ENCODE data around the gene ADGRD2. TPM values are rescaled to one million over a fixed set of nuclear protein-coding genes. Genes with fewer than 3 reads are reported as not detected.

Gene ADGRD2
- polyA plus RNA-seq, 1 donor (not counting 4 experiments of a cell fraction or from before 2014, with no cell fraction given), result not detected

GRCh38 chr9:124420991-124421543, 29.2 kb upstream of the ADGRD2 start:
- TF ChIP-seq CTCF (optimal IDR thresholded peaks at IDR 0.05 in 1 of 3, IDR thresholded peaks at IDR 0.05 in 1 of 3, conservative IDR thresholded peaks at IDR 0.05 in 1 of 3; ENCODE audit: extremely low read depth in 1 of 3, insufficient read depth in 2 of 3, low read length in 3 of 3), result no peak
- TF ChIP-seq EZH2 (IDR thresholded peaks at IDR 0.05; ENCODE audit: low read length), result no peak
- Histone ChIP-seq H3K27ac (ENCODE audit: control insufficient read depth, insufficient read depth, low read length) (no peak overlapping the region), H3K4me1 (ENCODE audit: control insufficient read depth, extremely low read depth, insufficient read depth, low read length) (no peaks in the 10 kb centered on the region), H4K20me1 (ENCODE audit: control insufficient read depth, extremely low read depth, insufficient read depth, low read length) (no peaks in the 10 kb centered on the region), H3K36me3 (ENCODE audit: control insufficient read depth in 2 of 2, extremely low read depth in 1 of 2, insufficient read depth in 2 of 2, low read length in 2 of 2) (no peaks in the 10 kb centered on the region), H3K4me2 (ENCODE audit: control insufficient read depth, extremely low read depth, insufficient read depth, low read depth, low read length) (no peak overlapping the region), H3K9ac (ENCODE audit: control insufficient read depth, extremely low read depth, insufficient read depth, low read length) (no peak overlapping the region), H3K27me3 (ENCODE audit: control insufficient read depth, extremely low read depth, insufficient read depth, low read length) (no peaks in the 10 kb centered on the region), H3K79me2 (ENCODE audit: control insufficient read depth, insufficient read depth, low read length) (no peaks in the 10 kb centered on the region), H3K9me3 (ENCODE audit: control insufficient read depth, low read depth, low read length) (no peaks in the 10 kb centered on the region), H3K9me1 (ENCODE audit: control insufficient read depth, extremely low read depth, insufficient read depth, low read length) (no peaks in the 10 kb centered on the region), H2AFZ (ENCODE audit: control insufficient read depth, low read length) (no peak overlapping the region), H3K4me3 (ENCODE audit: control insufficient read depth in 2 of 3, extremely low read depth in 1 of 3, insufficient read depth in 2 of 3, low read depth in 1 of 3, low read length in 3 of 3) (no peak overlapping the region)
- DNase-seq (ENCODE audit: low read depth, low spot score) (no peak), FAIRE-seq (no peak)
- dilution Hi-C loops (cut with MboI; ENCODE audit: extremely low pct_ligation_motif_present, low sequenced_read_pairs), result no loop called here

GRCh38 chr9:124423155-124423554, 27.1 kb upstream of the ADGRD2 start:
- H2AFZ ChIP-seq (ENCODE audit: control insufficient read depth, low read length), result no peak overlapping the region
- H3K9me1 ChIP-seq (ENCODE audit: control insufficient read depth, extremely low read depth, insufficient read depth, low read length), result no peaks in the 10 kb centered on the region
- dilution Hi-C loops (cut with MboI; ENCODE audit: extremely low pct_ligation_motif_present, low sequenced_read_pairs), result no loop called here
- H3K9me3 ChIP-seq (ENCODE audit: control insufficient read depth, low read depth, low read length), result no peaks in the 10 kb centered on the region
- no peaks in the 10 kb centered on the region for H3K79me2 ChIP-seq (ENCODE audit: control insufficient read depth, insufficient read depth, low read length)
- no peaks in the 10 kb centered on the region for H4K20me1 ChIP-seq (ENCODE audit: control insufficient read depth, extremely low read depth, insufficient read depth, low read length)
- DNase-seq (ENCODE audit: low read depth, low spot score) (no peak), FAIRE-seq (no peak)
- H3K36me3 ChIP-seq (ENCODE audit: control insufficient read depth in 2 of 2, extremely low read depth in 1 of 2, insufficient read depth in 2 of 2, low read length in 2 of 2), result no peaks in the 10 kb centered on the region
- no peak overlapping the region for H3K4me2 ChIP-seq (ENCODE audit: control insufficient read depth, extremely low read depth, insufficient read depth, low read depth, low read length)
- no peak overlapping the region for H3K9ac ChIP-seq (ENCODE audit: control insufficient read depth, extremely low read depth, insufficient read depth, low read length)
- TF ChIP-seq EZH2 (IDR thresholded peaks at IDR 0.05; ENCODE audit: low read length) (no peak), CTCF (optimal IDR thresholded peaks at IDR 0.05 in 1 of 3, IDR thresholded peaks at IDR 0.05 in 1 of 3, conservative IDR thresholded peaks at IDR 0.05 in 1 of 3; ENCODE audit: extremely low read depth in 1 of 3, insufficient read depth in 2 of 3, low read length in 3 of 3) (no peak)
- no peak overlapping the region for H3K4me3 ChIP-seq (ENCODE audit: control insufficient read depth in 2 of 3, extremely low read depth in 1 of 3, insufficient read depth in 2 of 3, low read depth in 1 of 3, low read length in 3 of 3)
- H3K4me1 ChIP-seq (ENCODE audit: control insufficient read depth, extremely low read depth, insufficient read depth, low read length), result no peaks in the 10 kb centered on the region
- no peak overlapping the region for H3K27ac ChIP-seq (ENCODE audit: control insufficient read depth, insufficient read depth, low read length)
- no peaks in the 10 kb centered on the region for H3K27me3 ChIP-seq (ENCODE audit: control insufficient read depth, extremely low read depth, insufficient read depth, low read length)

All from keratinocyte (primary cell).